GM12878 (cell line): ENCODE data around the gene EGFR. TPM values are rescaled to one million over a fixed set of nuclear protein-coding genes. Genes with fewer than 3 reads are reported as not detected.

Experiments used
- ATAC-seq: fragments of 200-7000 bp; cut with Tn5 transposase; 3 replicates; pipeline ENCODE4 v1.9.1; 2020; ENCODE audit warnings: mild to moderate bottlenecking, moderate library complexity
- BruUV-seq: library from RNA; stranded (reverse); fragments of 400-500 nt; replicated peaks from 2 replicates; lab custom pipeline; 2021; lab: Mats Ljungman, UMichigan
- CTCF ChIA-PET: fragments of 300-600 bp; sonication (Branson Sonifier 250); formaldehyde crosslinking; extraction: SDS; loops from one replicate; lab custom pipeline; 2021; ENCODE audit warnings: inconsistent platforms; lab: Yijun Ruan, JAX
- POLR2A ChIA-PET: fragments of 350-600 bp; formaldehyde crosslinking; extraction: SDS; loops from one replicate; lab custom pipeline; 2021; ENCODE audit warnings: inconsistent platforms; lab: Charles Lee
- RAD21 ChIA-PET: fragments of 300-600 bp; sonication (Branson Sonifier 250); formaldehyde crosslinking; loops from one replicate; lab custom pipeline; 2023; ENCODE audit warnings: antibody characterized with exemption; ENCODE audit not compliant: unreplicated experiment; lab: Charles Lee
- SMC1A ChIA-PET: fragments of 300-600 bp; sonication (Branson Sonifier 250); formaldehyde crosslinking; loops from one replicate; lab custom pipeline; 2023; ENCODE audit not compliant: unreplicated experiment, uncharacterized antibody; lab: Charles Lee
- DNase-seq: peaks from one replicate; pipeline ENCODE4 v3.0.0-alpha.2; 2011; ENCODE audit warnings: low read depth, low spot score
- FAIRE-seq: peaks from 3 replicates; lab custom pipeline; 2011; peaks lifted over from hg19 to GRCh38; lab: Jason Lieb, UNC
- H2AFZ ChIP-seq: 2 replicates; pipeline ENCODE4 v1.6.0; 2011; ENCODE audit warnings: low read depth, low read length, control low read depth; ENCODE audit not compliant: control insufficient read depth
- H3K27ac ChIP-seq: 2 replicates; pipeline ENCODE4 v1.5.1; 2011; ENCODE audit warnings: control low read depth; ENCODE audit not compliant: control insufficient read depth, insufficient read depth
- H3K27me3 ChIP-seq, 2 experiments: replicated peaks in 1 of 2; 2 replicates each; pipeline versions ENCODE4 v1.6.0 to v1.6.1; 2011; ENCODE audit warnings: low read length in 1 of 2; ENCODE audit not compliant: control insufficient read depth in 2 of 2, insufficient read depth in 2 of 2
- H3K36me3 ChIP-seq, 2 experiments: 2 replicates each; pipeline ENCODE4 v1.5.1; 2011; ENCODE audit warnings: low read length in 1 of 2; ENCODE audit not compliant: control insufficient read depth in 2 of 2, insufficient read depth in 2 of 2
- H3K4me1 ChIP-seq: 2 replicates; pipeline ENCODE4 v1.6.1; 2011; ENCODE audit warnings: mild to moderate bottlenecking, low read length, moderate library complexity, mixed read lengths; ENCODE audit not compliant: control insufficient read depth, insufficient read depth
- H3K4me2 ChIP-seq: 2 replicates; pipeline ENCODE4 v1.6.0; 2011; ENCODE audit warnings: control low read depth; ENCODE audit not compliant: control insufficient read depth, insufficient read depth
- H3K4me3 ChIP-seq: fragments of 200-600 bp; sonication (generic); 2 replicates; pipeline ENCODE4 v1.5.1; 2016
- H3K79me2 ChIP-seq: 2 replicates; pipeline ENCODE4 v1.6.0; 2011; ENCODE audit warnings: low read length; ENCODE audit not compliant: control insufficient read depth, insufficient read depth
- H3K9ac ChIP-seq: 2 replicates; pipeline ENCODE4 v1.8.0; 2011; ENCODE audit warnings: low read length, control low read depth, mixed read lengths; ENCODE audit not compliant: control insufficient read depth, insufficient read depth
- H3K9me3 ChIP-seq: replicated peaks from 3 replicates; pipeline ENCODE4 v1.5.1; 2011; ENCODE audit warnings: mild to moderate bottlenecking, low read length; ENCODE audit not compliant: control insufficient read depth, insufficient read depth
- H4K20me1 ChIP-seq: 2 replicates; pipeline ENCODE4 v1.6.0; 2011; ENCODE audit not compliant: control insufficient read depth, insufficient read depth
- GABPA ChIP-seq: IDR thresholded peaks from 2 replicates; pipeline ENCODE4 v1.6.1; 2014; ENCODE audit warnings: antibody characterized with exemption, low read depth, mild to moderate bottlenecking, inconsistent platforms
- IRF5 ChIP-seq: fragments of 450-650 bp; IDR thresholded peaks from 2 replicates; pipeline ENCODE4 v1.6.1; 2017; ENCODE audit warnings: borderline replicate concordance
- LARP7 ChIP-seq: fragments of 450-650 bp; IDR thresholded peaks from 2 replicates; pipeline ENCODE4 v1.6.1; 2017; ENCODE audit warnings: mild to moderate bottlenecking
- NFIC ChIP-seq: IDR thresholded peaks from 2 replicates; pipeline ENCODE4 v1.6.1; 2012; ENCODE audit warnings: low read depth, mild to moderate bottlenecking, inconsistent platforms, low read length, moderate library complexity
- PML ChIP-seq: IDR thresholded peaks from 2 replicates; pipeline ENCODE4 v1.6.1; 2012; ENCODE audit warnings: low read length, inconsistent platforms
- POLR2A ChIP-seq: IDR thresholded peaks from 2 replicates; pipeline ENCODE4 v1.6.1; 2011; ENCODE audit warnings: low read depth, mild to moderate bottlenecking, low read length
- RAD51 ChIP-seq: fragments of 450-650 bp; IDR thresholded peaks from 2 replicates; pipeline ENCODE4 v1.6.1; 2016; ENCODE audit warnings: moderate library complexity, mild to moderate bottlenecking, inconsistent platforms
- RELA ChIP-seq: fragments of 450-650 bp; IDR thresholded peaks from 2 replicates; pipeline ENCODE4 v1.8.0; 2014; ENCODE audit warnings: borderline replicate concordance; ENCODE audit not compliant: partially characterized antibody
- STAT3 ChIP-seq: IDR thresholded peaks from 2 replicates; pipeline ENCODE4 v1.6.1; 2011; ENCODE audit warnings: low read depth, low read length, improper control_type of control experiment
- TBL1XR1 ChIP-seq: IDR thresholded peaks from 2 replicates; pipeline ENCODE4 v1.6.1; 2012; ENCODE audit warnings: low read depth, low read length, improper control_type of control experiment
- YBX1 ChIP-seq: fragments of 450-650 bp; IDR thresholded peaks from 2 replicates; pipeline ENCODE4 v1.6.1; 2016; ENCODE audit warnings: antibody characterized with exemption
- ZBTB4 ChIP-seq: fragments of 450-650 bp; formaldehyde crosslinking; IDR thresholded peaks from 2 replicates; pipeline ENCODE4 v1.4.0; 2022; ENCODE audit warnings: mild to moderate bottlenecking, moderate library complexity
- ZNF274 ChIP-seq: IDR thresholded peaks from one replicate; pipeline ENCODE4 v1.8.0; 2011; ENCODE audit not compliant: insufficient read length, insufficient read depth
- ZNF622 ChIP-seq: fragments of 450-650 bp; IDR thresholded peaks from 2 replicates; pipeline ENCODE4 v1.6.1; 2017; ENCODE audit warnings: mild to moderate bottlenecking, inconsistent platforms
- ZZZ3 ChIP-seq: IDR thresholded peaks from 2 replicates; pipeline ENCODE4 v1.6.1; 2011; ENCODE audit warnings: low read depth; ENCODE audit not compliant: control insufficient read depth, insufficient read length
- WGBS: methylation state at CpG from one replicate; pipeline ENCODE4 v1.1.6; 2016; ENCODE audit warnings: low lambda C conversion rate; ENCODE audit not compliant: insufficient replicate concordance, insufficient coverage; ENCODE audit errors: missing lambda C conversion rate; 5-methylcytosine and 5-hydroxymethylcytosine counted together
- in situ Hi-C: fragments of 300-500 bp; cut with MboI; formaldehyde crosslinking; loops from 9 replicates; pipeline ENCODE4 v1.14.3; 2018; ENCODE audit warnings: mixed read lengths
- intact Hi-C: fragments of 100-400 bp; cut with micrococcal nuclease; formaldehyde crosslinking; loops from one replicate; pipeline ENCODE4 v1.14.2; 2022; ENCODE audit not compliant: unreplicated experiment
- polyA plus RNA-seq, 11 experiments: library from polyadenylated mRNA; depleted of rRNA in 4 of 11; unstranded in 6 of 11; stranded (reverse) in 5 of 11; fragments of >200 nt; fragmentation: Nextera tagmentation in 4 of 11; fragmentation: Illumina TruSeq in 1 of 11; extraction: Ambion mirVana in 4 of 11; extraction: Trizol in 1 of 11; gene quantifications; 1 replicate in 1 of 11; 2 replicates in 10 of 11; pipeline versions ENCODE4 v1.2.1 to v1.2.3, GENCODE V29; 2011 to 2016; ENCODE audit warnings: inconsistent platforms in 2 of 11, missing spikeins in 2 of 11, low read depth in 1 of 11
- total RNA-seq, 4 experiments: library from RNA; depleted of rRNA in 3 of 4; stranded (reverse); fragments of >200 nt in 3 of 4; fragmentation: Illumina TruSeq in 1 of 4; extraction: Trizol in 1 of 4; gene quantifications; 2 replicates each; pipeline versions ENCODE4 v1.2.1 to v1.2.3, GENCODE V29; 2013 to 2021

Gene EGFR
- total and polyA plus RNA-seq, 10 of the 15 experiments (the other 5 are each of a cell fraction or from before 2014, with no cell fraction given), result 0.01 to 0.31 TPM; not detected in 8

DNA sequence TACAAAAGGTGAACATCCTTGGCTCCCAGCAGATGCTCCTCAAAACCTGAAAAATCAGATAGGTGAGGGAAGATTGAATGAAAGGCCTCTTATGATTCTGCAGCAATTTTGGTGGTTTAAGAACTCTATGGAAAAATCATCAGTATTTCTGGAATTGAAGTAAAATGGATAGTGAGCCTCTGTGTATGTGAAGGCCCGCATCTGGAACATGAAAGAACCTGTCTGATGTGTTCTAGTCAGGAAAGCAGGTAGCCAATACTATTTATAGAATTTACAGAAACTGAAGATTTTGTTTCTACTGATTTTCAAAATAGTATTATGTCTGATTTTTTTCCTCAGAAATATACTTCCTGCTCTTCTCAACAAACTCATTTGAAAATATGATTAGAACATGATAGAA, 37.3 kb downstream of the EGFR start:
- SMC1A ChIA-PET, result no interaction called here
- intact Hi-C loops, result no loop called here
- no TSS peak for BruUV-seq
- Histone ChIP-seq H3K4me3 (no peak overlapping the region), H3K9me3 (no peaks in the 10 kb centered on the region), H3K79me2 (no peaks in the 10 kb centered on the region), H2AFZ (no peak overlapping the region), H3K36me3 (no peaks in the 10 kb centered on the region), H3K27me3 (no peaks in the 10 kb centered on the region; a peak in 1 of 4 replicates), H3K4me1 (no peaks in the 10 kb centered on the region), H3K4me2 (no peak overlapping the region), H4K20me1 (no peaks in the 10 kb centered on the region), H3K9ac (no peak overlapping the region), H3K27ac (no peak overlapping the region)
- POLR2A ChIA-PET, result no interaction called here
- RAD21 ChIA-PET, result no interaction called here
- WGBS, result 80% methylated on average over 1 of the region's 1 CpG
- ATAC-seq (no peak), FAIRE-seq (no peak), DNase-seq (no peak)
- TF ChIP-seq PML (no peak), ZNF274 (no peak), RAD51 (no peak), TBL1XR1 (no peak), ZZZ3 (no peak), RELA (no peak), YBX1 (no peak), NFIC (no peak), ZNF622 (no peak), IRF5 (no peak), LARP7 (no peak), ZBTB4 (CRISPR knock-in tag) (no peak), GABPA (no peak), STAT3 (no peak), POLR2A (no peak)
- in situ Hi-C loops, result no loop called here
- CTCF ChIA-PET, result no interaction called here
